ENCODE data around the gene ERI3.

ERI3 gene

DNA sequence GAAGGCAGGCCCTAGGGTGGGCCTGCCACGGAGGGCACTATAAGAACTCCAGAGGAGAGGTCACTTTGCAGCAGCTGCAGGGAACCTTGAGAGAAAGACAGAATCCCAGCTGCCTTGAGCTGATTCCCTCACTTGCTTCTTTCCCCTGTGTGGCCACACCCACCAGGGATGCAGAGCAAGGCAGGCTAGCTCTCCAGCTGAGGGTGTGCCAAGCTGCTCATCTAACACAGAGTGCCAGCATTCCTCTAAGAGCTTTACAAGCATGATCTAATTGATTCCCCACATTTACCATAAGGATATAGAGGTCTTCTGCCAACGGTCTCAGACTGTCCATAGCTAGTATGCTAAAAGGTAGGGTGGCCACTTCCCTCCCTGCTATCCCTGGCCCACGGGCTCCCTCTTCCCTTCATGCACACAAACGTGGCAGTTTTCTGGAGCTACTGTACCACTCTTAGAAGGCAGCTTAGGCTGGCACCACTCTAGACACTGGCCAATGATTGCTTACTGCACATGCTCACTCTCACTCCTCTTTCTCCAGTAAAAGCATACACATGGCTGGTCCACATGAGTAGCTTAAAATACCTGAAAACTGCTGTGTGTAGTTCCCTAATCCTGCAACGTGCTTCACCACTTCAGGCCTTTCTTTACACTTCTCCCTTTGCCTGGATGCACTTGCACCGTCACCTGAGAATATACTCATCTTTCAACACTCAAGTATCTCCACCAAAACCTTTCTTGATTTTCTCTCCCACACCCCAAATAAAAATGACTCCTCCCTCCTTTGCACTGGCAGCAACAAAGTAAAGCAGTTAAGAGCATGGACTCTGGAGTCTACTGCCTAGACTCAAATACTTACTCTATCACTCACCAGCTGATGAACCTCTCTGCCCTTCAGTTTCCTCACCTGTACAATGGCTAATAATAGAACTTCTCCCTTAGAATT is 84.1 kb downstream of the ERI3 start:
- TF ChIP-seq, protein P1, sequence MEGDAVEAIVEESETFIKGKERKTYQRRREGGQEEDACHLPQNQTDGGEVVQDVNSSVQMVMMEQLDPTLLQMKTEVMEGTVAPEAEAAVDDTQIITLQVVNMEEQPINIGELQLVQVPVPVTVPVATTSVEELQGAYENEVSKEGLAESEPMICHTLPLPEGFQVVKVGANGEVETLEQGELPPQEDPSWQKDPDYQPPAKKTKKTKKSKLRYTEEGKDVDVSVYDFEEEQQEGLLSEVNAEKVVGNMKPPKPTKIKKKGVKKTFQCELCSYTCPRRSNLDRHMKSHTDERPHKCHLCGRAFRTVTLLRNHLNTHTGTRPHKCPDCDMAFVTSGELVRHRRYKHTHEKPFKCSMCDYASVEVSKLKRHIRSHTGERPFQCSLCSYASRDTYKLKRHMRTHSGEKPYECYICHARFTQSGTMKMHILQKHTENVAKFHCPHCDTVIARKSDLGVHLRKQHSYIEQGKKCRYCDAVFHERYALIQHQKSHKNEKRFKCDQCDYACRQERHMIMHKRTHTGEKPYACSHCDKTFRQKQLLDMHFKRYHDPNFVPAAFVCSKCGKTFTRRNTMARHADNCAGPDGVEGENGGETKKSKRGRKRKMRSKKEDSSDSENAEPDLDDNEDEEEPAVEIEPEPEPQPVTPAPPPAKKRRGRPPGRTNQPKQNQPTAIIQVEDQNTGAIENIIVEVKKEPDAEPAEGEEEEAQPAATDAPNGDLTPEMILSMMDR (IDR thresholded peaks at IDR 0.05; ENCODE audit: insufficient read depth, low read depth, low read length, missing control alignments) = no peak
- no peak overlapping the region for H3K4me3 ChIP-seq (ENCODE audit: low read length)
- no peak for DNase-seq (ENCODE audit: low read depth)

DNA sequence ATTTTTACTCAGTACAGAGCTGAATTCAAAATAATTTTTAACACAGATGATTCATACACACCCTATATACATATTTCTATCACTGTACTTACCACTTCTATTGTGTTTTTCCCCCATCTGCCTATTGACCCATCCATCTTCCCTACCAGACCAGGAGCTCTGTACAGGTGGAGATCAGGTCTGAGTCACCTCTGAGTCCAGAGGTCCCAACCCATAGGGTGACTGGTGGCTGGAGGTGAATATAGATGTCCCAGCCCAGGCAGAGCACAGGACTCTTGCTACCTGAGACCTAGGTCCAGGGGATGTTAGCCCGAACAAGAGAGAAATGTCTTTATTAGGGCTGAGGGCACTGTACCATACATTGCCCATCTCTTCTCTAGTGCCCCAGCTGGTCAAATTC is 87.0 kb downstream of the ERI3 start:
- TF ChIP-seq, protein P1 (IDR thresholded peaks at IDR 0.05; ENCODE audit: insufficient read depth, low read depth, low read length, missing control alignments) = no peak
- no peak for DNase-seq (ENCODE audit: low read depth)
- no peak overlapping the region for H3K4me3 ChIP-seq (ENCODE audit: low read length)

DNA sequence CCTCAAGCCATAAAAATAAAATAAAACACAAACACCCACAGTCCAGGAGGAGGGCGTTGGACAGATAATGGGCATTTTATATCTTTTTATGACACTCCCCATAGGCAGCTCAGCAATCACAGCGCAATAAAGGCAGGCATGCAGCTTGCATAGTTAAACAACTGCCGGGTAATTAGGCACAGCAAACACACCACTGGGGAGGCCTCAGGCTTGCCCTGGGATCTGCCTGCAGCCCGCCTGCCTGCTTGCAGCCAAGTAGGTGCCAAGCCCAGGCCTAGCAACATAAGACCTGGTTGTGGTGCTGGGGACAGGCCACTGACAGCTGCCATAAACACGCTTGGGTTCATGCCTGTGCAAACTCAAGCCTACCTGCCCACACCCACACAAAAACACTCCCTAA is 87.6 kb downstream of the ERI3 start:
- DNase-seq (ENCODE audit: low read depth) = no peak
- TF ChIP-seq, protein P1 (IDR thresholded peaks at IDR 0.05; ENCODE audit: insufficient read depth, low read depth, low read length, missing control alignments) = no peak
- H3K4me3 ChIP-seq (ENCODE audit: low read length) = no peak overlapping the region

DNA sequence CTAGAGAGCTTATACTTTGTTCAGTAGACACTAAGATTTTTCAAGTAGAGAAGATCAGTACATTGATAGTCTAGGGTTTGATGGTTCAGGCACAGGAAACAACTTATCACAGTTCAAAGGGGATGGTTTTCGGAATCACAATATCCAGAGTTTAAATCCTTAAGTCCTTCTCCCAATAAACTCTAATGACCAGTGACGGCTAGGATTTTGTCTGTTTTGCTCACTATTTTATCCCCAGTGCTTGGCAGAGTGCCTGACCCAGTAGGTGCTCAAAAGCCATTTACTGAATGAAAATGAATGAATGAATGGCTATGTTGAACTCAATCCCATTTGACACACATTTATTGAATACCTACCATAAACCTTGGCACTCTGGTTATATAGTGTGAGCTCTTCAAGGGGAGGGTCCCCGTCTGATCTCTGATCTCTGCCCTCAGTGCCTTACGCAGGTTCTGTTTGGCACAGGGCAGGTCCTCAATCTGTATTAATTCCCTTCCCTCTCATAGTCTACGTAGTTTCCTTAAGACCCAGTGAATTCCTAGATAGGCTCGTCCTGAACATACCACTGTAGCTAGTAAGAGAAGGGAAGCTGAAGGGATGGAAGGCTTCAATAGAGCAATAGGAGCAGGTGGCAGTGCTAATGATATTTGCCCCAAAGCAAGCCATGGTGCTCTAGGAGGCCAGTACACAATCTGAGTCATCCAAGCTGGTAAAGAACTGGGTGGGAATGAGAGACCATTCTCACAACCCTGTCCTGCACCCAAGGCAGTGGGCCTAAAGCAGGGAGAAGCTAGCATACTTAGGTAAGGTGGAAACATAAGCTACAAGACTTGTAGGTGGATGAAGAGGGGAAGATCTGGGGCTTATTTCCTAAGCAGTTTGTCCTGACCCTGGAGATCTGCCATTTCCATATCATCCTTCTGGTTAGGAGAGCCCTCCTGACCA is 88.4 kb downstream of the ERI3 start:
- DNase-seq (ENCODE audit: low read depth) = no peak
- no peak overlapping the region for H3K4me3 ChIP-seq (ENCODE audit: low read length)
- TF ChIP-seq, protein P1 (IDR thresholded peaks at IDR 0.05; ENCODE audit: insufficient read depth, low read depth, low read length, missing control alignments) = no peak

DNA sequence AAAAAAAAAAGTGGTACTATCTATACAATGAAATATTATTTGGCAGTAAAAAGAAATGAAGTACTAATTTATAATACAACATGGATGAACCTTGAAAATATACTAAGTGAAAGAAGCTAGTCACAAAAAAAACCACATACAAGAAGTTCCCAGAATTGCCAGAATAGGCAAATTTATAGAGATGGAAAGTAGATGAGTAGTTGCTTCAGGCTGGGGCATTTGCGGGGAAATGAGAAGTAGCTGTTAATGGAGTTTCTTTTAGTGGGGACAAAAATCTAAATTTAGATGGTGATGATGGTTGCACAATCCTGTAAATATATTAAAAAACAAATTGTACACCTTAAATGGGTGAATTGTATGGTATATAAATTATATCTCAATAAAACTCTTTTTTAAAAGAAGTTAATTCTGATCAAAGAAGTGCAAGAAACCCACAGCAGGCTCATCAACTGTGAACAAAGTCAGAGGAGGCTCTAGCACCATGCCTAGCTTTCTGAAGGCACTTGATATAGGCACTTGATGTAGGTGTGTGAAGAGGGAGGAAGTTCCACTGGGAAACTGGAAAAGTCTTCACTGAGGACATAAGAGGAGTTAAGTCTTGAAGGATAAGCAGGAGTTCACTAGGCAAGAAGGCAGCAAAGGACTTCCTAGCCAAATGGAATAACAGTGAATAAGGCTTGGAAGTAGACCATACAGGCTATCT is 89.2 kb downstream of the ERI3 start:
- TF ChIP-seq, protein P1 (IDR thresholded peaks at IDR 0.05; ENCODE audit: insufficient read depth, low read depth, low read length, missing control alignments) = no peak
- no peak for DNase-seq (ENCODE audit: low read depth)
- no peak overlapping the region for H3K4me3 ChIP-seq (ENCODE audit: low read length)

DNA sequence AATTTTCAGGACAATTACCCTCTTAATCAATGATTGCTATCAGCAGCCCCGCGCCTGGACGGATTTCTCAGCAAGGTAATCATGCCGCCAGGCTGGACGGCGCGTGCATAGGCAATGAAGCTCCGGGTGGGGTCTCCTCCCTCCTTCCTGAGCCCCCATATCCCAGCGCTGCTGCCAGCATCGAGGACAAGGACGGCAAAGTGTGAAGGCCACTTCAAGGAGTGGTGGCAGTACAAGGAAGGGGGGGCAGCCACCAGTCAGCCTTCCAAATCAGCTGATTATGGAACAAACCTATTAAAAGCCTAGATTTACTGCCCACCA is 90.6 kb downstream of the ERI3 start:
- TF ChIP-seq, protein P1 (IDR thresholded peaks at IDR 0.05; ENCODE audit: insufficient read depth, low read depth, low read length, missing control alignments) = no peak
- no peak overlapping the region for H3K4me3 ChIP-seq (ENCODE audit: low read length)
- DNase-seq (ENCODE audit: low read depth) = no peak
